ENCODE measurements around the gene MRTFB.

The MRTFB gene

DNA sequence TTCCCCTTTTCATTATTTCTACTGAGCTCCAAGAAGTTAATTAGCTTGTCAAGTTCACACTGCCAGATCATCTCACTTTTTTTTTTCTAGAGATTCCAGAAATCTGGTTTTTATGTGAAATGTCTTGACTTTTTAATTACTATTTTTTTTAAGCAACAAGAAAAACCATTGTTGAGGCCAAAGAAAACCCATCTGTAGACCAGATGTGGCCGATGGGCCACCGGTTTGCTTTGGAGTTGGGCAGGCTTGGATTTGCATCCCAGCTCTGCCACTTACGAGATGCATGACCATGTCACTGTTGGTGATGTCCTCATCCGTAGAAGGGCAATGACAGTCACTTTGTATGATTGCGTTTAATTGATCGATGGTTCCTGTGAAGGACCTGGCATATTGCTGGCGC, 34.2 kb upstream of the MRTFB start:
- H2AFZ ChIP-seq (ENCODE audit: low read length): no peak overlapping the region
- peaks cover 9% of the 10 kb centered on the region; the same call in 1 of the 2 replicates for H3K4me1 ChIP-seq (ENCODE audit: low read length)
- H3K27me3 ChIP-seq (replicated peaks; ENCODE audit: insufficient read depth, low read length): no peaks in the 10 kb centered on the region
- no peaks in the 10 kb centered on the region for H3K9me2 ChIP-seq (replicated peaks; ENCODE audit: insufficient read depth, low read length)
- no peak overlapping the region for H3K9ac ChIP-seq (ENCODE audit: low read length)
- H3K4me2 ChIP-seq (ENCODE audit: low read depth, low read length): no peak overlapping the region
- H3F3A ChIP-seq (ENCODE audit: insufficient read depth, low read length): 0 out of 2 replicates have a peak, but pooled peaks cover 6% of the 10 kb centered on the region
- H3K27ac ChIP-seq (ENCODE audit: low read length): no peak overlapping the region
- TF ChIP-seq, protein P1, sequence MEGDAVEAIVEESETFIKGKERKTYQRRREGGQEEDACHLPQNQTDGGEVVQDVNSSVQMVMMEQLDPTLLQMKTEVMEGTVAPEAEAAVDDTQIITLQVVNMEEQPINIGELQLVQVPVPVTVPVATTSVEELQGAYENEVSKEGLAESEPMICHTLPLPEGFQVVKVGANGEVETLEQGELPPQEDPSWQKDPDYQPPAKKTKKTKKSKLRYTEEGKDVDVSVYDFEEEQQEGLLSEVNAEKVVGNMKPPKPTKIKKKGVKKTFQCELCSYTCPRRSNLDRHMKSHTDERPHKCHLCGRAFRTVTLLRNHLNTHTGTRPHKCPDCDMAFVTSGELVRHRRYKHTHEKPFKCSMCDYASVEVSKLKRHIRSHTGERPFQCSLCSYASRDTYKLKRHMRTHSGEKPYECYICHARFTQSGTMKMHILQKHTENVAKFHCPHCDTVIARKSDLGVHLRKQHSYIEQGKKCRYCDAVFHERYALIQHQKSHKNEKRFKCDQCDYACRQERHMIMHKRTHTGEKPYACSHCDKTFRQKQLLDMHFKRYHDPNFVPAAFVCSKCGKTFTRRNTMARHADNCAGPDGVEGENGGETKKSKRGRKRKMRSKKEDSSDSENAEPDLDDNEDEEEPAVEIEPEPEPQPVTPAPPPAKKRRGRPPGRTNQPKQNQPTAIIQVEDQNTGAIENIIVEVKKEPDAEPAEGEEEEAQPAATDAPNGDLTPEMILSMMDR (IDR thresholded peaks at IDR 0.05; ENCODE audit: low read length): no peak
- TF ChIP-seq EZH2 (optimal IDR thresholded peaks at IDR 0.05; ENCODE audit: low read depth, low read length) (no peak), EZH2phosphoT487 (IDR thresholded peaks at IDR 0.05; ENCODE audit: low read length) (no peak)
- no peak overlapping the region for H3K4me3 ChIP-seq (ENCODE audit: low read length)
- H4K20me1 ChIP-seq (ENCODE audit: insufficient read depth, low read length): no peaks in the 10 kb centered on the region
- no peak for DNase-seq
- H3K79me2 ChIP-seq (ENCODE audit: low read length): no peaks in the 10 kb centered on the region
- H3K36me3 ChIP-seq (replicated peaks; ENCODE audit: insufficient read depth, low read length): no peaks in the 10 kb centered on the region
- H3K9me3 ChIP-seq (replicated peaks; ENCODE audit: insufficient read depth, low read length): no peaks in the 10 kb centered on the region

DNA sequence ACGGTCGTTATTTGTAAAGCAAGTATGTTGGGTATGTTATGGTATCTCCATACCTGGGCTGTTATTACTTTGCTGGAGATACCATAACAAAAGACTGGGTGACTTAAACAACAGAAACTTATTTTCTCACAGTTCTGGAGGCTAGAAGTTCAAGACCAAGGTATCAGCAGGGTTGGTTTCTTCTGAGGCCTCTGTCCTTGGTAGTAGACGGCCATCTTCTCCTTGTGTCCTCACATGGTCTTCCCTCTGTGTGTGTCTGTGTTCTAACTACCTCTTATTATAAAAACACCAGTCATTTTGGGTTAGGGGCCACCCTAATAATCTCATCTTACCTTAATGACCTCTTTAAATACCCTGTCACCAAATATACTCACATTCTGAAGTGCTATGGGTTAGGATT, 33.2 kb upstream of the MRTFB start:
- H3K4me2 ChIP-seq (ENCODE audit: low read depth, low read length): no peak overlapping the region
- H3K9me3 ChIP-seq (replicated peaks; ENCODE audit: insufficient read depth, low read length): no peaks in the 10 kb centered on the region
- H4K20me1 ChIP-seq (ENCODE audit: insufficient read depth, low read length): no peaks in the 10 kb centered on the region
- H3K27ac ChIP-seq (ENCODE audit: low read length): no peak overlapping the region
- DNase-seq: no peak
- 0 out of 2 replicates have a peak, but pooled peaks cover 6% of the 10 kb centered on the region for H3F3A ChIP-seq (ENCODE audit: insufficient read depth, low read length)
- H3K9ac ChIP-seq (ENCODE audit: low read length): no peak overlapping the region
- no peaks in the 10 kb centered on the region for H3K9me2 ChIP-seq (replicated peaks; ENCODE audit: insufficient read depth, low read length)
- H3K4me3 ChIP-seq (ENCODE audit: low read length): no peak overlapping the region
- no peaks in the 10 kb centered on the region for H3K79me2 ChIP-seq (ENCODE audit: low read length)
- TF ChIP-seq EZH2 (optimal IDR thresholded peaks at IDR 0.05; ENCODE audit: low read depth, low read length) (no peak), EZH2phosphoT487 (IDR thresholded peaks at IDR 0.05; ENCODE audit: low read length) (no peak)
- TF ChIP-seq, protein P1 (IDR thresholded peaks at IDR 0.05; ENCODE audit: low read length): no peak
- no peaks in the 10 kb centered on the region for H3K36me3 ChIP-seq (replicated peaks; ENCODE audit: insufficient read depth, low read length)
- no peak overlapping the region for H2AFZ ChIP-seq (ENCODE audit: low read length)
- H3K27me3 ChIP-seq (replicated peaks; ENCODE audit: insufficient read depth, low read length): no peaks in the 10 kb centered on the region
- H3K4me1 ChIP-seq (ENCODE audit: low read length): peaks cover 9% of the 10 kb centered on the region; the same call in 1 of the 2 replicates

DNA sequence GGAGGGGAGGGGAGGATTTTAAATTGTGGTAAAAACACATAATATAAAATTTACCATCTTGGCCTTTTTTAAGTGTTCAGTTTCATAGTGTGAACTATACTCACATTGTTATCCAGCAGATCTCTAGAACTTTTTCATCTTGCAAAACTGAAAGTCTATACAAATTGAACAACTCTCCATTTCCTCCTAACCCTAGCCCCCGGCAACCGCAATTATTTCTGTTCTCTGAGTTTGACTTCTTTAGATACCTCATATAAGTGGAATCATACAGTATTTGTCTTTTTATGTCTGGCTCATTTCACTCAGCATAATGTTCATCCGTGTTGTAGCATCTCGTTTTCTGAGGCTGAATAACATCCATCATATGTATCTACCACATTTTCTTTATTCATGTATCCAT, 30.0 kb upstream of the MRTFB start:
- Histone ChIP-seq H3K4me1 (ENCODE audit: low read length) (peaks cover 9% of the 10 kb centered on the region; the same call in 1 of the 2 replicates), H3F3A (ENCODE audit: insufficient read depth, low read length) (0 out of 2 replicates have a peak, but pooled peaks cover 6% of the 10 kb centered on the region), H3K27ac (ENCODE audit: low read length) (no peak overlapping the region), H3K79me2 (ENCODE audit: low read length) (no peaks in the 10 kb centered on the region), H3K9ac (ENCODE audit: low read length) (no peak overlapping the region), H3K36me3 (replicated peaks; ENCODE audit: insufficient read depth, low read length) (no peaks in the 10 kb centered on the region), H2AFZ (ENCODE audit: low read length) (no peak overlapping the region), H3K4me3 (ENCODE audit: low read length) (no peak overlapping the region), H3K9me3 (replicated peaks; ENCODE audit: insufficient read depth, low read length) (no peaks in the 10 kb centered on the region), H3K9me2 (replicated peaks; ENCODE audit: insufficient read depth, low read length) (no peaks in the 10 kb centered on the region), H4K20me1 (ENCODE audit: insufficient read depth, low read length) (no peaks in the 10 kb centered on the region), H3K4me2 (ENCODE audit: low read depth, low read length) (peak overlapping the region; percentile 59; the same call in 1 of the 2 replicates), H3K27me3 (replicated peaks; ENCODE audit: insufficient read depth, low read length) (no peaks in the 10 kb centered on the region)
- DNase-seq: peak; percentile 63
- TF ChIP-seq, protein P1 (IDR thresholded peaks at IDR 0.05; ENCODE audit: low read length): no peak
- no peak for TF ChIP-seq EZH2phosphoT487 (IDR thresholded peaks at IDR 0.05; ENCODE audit: low read length)
- no peak for TF ChIP-seq EZH2 (optimal IDR thresholded peaks at IDR 0.05; ENCODE audit: low read depth, low read length)
